ENCODE results near the gene RRP1B. TPM values are rescaled to one million over a fixed set of nuclear protein-coding genes. Genes with fewer than 3 reads are reported as not detected.

The RRP1B gene
- total and polyA plus RNA-seq, 9 of the 15 experiments (the other 6 are each of a cell fraction or from before 2014, with no cell fraction given) = 6.8 to 66.6 (median 41.9) TPM

GRCh38 chr21:43728467-43729390, 69.4 kb downstream of the RRP1B start (continued):
- TF ChIP-seq, protein P1, sequence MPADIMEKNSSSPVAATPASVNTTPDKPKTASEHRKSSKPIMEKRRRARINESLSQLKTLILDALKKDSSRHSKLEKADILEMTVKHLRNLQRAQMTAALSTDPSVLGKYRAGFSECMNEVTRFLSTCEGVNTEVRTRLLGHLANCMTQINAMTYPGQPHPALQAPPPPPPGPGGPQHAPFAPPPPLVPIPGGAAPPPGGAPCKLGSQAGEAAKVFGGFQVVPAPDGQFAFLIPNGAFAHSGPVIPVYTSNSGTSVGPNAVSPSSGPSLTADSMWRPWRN (IDR thresholded peaks at IDR 0.05; ENCODE audit: low read depth) = peak; percentile 99
- TF ChIP-seq HDGF (IDR thresholded peaks at IDR 0.05) (no peak), PRDM10 (IDR thresholded peaks at IDR 0.05; ENCODE audit: partially characterized antibody) (peak; percentile 83), POLR2H (tag; IDR thresholded peaks at IDR 0.05; ENCODE audit: low read depth) (no peak), TOE1 (IDR thresholded peaks at IDR 0.05; ENCODE audit: borderline replicate concordance) (peak; percentile 93), TOE1 (CRISPR knock-in tag; IDR thresholded peaks at IDR 0.05; ENCODE audit: borderline replicate concordance, low read depth) (peak; percentile 48; the same call in 1 of the 2 replicates), CTBP1 (IDR thresholded peaks at IDR 0.05; ENCODE audit: borderline replicate concordance) (peak; percentile 99), POLR3A (IDR thresholded peaks at IDR 0.05; ENCODE audit: borderline replicate concordance, extremely low read depth, insufficient read depth, insufficient read length) (no peak), CLOCK (CRISPR knock-in tag; IDR thresholded peaks at IDR 0.05; ENCODE audit: borderline replicate concordance) (peak; percentile 97), ZFP36 (IDR thresholded peaks at IDR 0.05; ENCODE audit: low read depth, low read length, partially characterized antibody) (peak; percentile 92), MAZ (CRISPR knock-in tag; conservative IDR thresholded peaks at IDR 0.05 in 1 of 2, IDR thresholded peaks at IDR 0.05 in 1 of 2) (peak; percentile 96 to 98), SUPT5H (IDR thresholded peaks at IDR 0.05) (peak; percentile 60)
- TF ChIP-seq, protein P2, sequence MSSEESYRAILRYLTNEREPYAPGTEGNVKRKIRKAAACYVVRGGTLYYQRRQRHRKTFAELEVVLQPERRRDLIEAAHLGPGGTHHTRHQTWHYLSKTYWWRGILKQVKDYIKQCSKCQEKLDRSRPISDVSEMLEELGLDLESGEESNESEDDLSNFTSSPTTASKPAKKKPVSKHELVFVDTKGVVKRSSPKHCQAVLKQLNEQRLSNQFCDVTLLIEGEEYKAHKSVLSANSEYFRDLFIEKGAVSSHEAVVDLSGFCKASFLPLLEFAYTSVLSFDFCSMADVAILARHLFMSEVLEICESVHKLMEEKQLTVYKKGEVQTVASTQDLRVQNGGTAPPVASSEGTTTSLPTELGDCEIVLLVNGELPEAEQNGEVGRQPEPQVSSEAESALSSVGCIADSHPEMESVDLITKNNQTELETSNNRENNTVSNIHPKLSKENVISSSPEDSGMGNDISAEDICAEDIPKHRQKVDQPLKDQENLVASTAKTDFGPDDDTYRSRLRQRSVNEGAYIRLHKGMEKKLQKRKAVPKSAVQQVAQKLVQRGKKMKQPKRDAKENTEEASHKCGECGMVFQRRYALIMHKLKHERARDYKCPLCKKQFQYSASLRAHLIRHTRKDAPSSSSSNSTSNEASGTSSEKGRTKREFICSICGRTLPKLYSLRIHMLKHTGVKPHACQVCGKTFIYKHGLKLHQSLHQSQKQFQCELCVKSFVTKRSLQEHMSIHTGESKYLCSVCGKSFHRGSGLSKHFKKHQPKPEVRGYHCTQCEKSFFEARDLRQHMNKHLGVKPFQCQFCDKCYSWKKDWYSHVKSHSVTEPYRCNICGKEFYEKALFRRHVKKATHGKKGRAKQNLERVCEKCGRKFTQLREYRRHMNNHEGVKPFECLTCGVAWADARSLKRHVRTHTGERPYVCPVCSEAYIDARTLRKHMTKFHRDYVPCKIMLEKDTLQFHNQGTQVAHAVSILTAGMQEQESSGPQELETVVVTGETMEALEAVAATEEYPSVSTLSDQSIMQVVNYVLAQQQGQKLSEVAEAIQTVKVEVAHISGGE (CRISPR knock-in tag; IDR thresholded peaks at IDR 0.05) = peak in 2 of 3 experiments; percentile 93 to 98; a peak in 5 of 6 replicates

Measured in K562 (cell line).